GM06990 (cell line): Measurements from ENCODE around the gene PCMTD2.

Experiments used
- DNase-seq: peaks from one replicate; pipeline ENCODE4 v3.0.0-alpha.2; 2011; ENCODE audit not compliant: insufficient read length; ENCODE audit errors: extremely low read depth
- H3K27me3 ChIP-seq: replicated peaks from 2 replicates; pipeline ENCODE4 v1.6.0; 2011; ENCODE audit warnings: low read length; ENCODE audit not compliant: control insufficient read depth, insufficient read depth
- H3K36me3 ChIP-seq: 2 replicates; pipeline ENCODE4 v1.5.1; 2011; ENCODE audit warnings: low read length; ENCODE audit not compliant: control insufficient read depth, insufficient read depth
- H3K4me3 ChIP-seq: replicated peaks from 2 replicates; pipeline ENCODE4 v1.5.1; 2011; ENCODE audit warnings: low read depth, mild to moderate bottlenecking, control low read depth, low read length
- TF ChIP-seq, protein P1 (sequence below): IDR thresholded peaks from 2 replicates; pipeline ENCODE4 v1.5.1; 2011; ENCODE audit warnings: low read length, control low read depth, mild to moderate bottlenecking, inconsistent platforms; ENCODE audit not compliant: insufficient read depth, poor library complexity, severe bottlenecking

The PCMTD2 gene

DNA sequence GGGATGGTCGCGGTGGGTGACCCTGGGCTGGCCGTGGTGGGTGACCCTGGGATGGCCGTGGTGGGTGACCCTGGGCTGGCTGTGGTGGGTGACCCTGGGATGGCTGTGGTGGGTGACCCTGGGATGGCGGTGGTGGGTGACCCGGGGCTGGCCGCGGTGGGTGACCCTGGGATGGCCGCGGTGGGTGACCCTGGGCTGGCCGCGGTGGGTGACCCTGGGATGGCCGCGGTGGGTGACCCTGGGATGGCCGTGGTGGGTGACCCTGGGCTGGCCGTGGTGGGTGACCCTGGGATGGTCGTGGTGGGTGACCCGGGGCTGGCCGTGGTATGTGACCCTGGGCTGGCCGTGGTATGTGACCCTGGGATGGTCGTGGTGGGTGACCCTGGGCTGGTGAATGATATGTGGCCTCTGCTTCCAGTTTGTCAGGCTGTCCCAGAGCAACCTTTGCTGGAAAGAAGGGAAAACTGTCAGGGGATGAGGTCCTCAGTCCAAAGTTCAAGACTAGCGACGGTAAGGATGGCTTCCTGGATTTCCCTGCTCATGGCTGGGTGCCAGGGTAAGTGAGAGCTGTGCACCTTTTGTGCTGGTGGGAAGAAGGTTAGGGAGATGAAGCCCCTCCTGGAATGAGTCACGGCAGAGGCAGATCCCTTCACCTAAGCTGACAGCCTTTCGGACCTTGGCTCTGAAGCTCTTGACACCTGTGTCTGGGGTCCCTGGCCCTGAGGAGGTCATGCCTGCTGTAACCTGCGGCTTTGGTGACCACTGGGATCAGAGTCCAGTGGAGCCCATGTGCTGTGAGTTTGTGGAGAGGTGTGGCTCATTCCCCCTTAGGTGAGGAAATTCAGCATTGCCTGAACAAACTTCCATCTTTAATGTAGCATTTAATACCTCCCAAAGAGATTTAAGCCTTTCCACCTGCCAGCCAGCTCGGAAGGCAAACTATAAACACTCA is 19.1 kb upstream of the PCMTD2 start:
- no peak overlapping the region for H3K4me3 ChIP-seq
- no peaks in the 10 kb centered on the region for H3K36me3 ChIP-seq
- no peak for DNase-seq
- TF ChIP-seq, protein P1, sequence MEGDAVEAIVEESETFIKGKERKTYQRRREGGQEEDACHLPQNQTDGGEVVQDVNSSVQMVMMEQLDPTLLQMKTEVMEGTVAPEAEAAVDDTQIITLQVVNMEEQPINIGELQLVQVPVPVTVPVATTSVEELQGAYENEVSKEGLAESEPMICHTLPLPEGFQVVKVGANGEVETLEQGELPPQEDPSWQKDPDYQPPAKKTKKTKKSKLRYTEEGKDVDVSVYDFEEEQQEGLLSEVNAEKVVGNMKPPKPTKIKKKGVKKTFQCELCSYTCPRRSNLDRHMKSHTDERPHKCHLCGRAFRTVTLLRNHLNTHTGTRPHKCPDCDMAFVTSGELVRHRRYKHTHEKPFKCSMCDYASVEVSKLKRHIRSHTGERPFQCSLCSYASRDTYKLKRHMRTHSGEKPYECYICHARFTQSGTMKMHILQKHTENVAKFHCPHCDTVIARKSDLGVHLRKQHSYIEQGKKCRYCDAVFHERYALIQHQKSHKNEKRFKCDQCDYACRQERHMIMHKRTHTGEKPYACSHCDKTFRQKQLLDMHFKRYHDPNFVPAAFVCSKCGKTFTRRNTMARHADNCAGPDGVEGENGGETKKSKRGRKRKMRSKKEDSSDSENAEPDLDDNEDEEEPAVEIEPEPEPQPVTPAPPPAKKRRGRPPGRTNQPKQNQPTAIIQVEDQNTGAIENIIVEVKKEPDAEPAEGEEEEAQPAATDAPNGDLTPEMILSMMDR: no peak
- H3K27me3 ChIP-seq: no peaks in the 10 kb centered on the region

DNA sequence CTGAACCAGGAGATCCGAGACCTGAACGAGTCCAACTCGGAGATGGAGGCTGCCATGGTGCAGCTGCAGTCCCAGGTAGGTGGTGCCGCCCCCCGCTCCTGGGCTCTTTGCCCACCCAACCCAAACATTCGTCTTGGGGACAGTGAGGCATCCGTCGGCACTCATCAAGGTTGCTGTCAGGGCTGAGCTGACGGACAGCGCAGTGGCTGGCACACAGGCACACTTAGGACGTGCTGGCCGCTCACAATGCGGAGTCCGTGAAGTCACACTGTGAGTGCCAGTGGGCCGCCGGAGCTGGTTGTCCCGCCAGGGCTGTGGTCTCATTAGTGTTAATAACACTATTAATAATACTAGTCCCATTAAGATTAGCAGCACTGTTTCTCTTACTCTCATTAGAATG is 18.2 kb upstream of the PCMTD2 start:
- Histone ChIP-seq H3K4me3 (no peak overlapping the region), H3K27me3 (no peaks in the 10 kb centered on the region), H3K36me3 (no peaks in the 10 kb centered on the region)
- no peak for DNase-seq
- TF ChIP-seq, protein P1: no peak

DNA sequence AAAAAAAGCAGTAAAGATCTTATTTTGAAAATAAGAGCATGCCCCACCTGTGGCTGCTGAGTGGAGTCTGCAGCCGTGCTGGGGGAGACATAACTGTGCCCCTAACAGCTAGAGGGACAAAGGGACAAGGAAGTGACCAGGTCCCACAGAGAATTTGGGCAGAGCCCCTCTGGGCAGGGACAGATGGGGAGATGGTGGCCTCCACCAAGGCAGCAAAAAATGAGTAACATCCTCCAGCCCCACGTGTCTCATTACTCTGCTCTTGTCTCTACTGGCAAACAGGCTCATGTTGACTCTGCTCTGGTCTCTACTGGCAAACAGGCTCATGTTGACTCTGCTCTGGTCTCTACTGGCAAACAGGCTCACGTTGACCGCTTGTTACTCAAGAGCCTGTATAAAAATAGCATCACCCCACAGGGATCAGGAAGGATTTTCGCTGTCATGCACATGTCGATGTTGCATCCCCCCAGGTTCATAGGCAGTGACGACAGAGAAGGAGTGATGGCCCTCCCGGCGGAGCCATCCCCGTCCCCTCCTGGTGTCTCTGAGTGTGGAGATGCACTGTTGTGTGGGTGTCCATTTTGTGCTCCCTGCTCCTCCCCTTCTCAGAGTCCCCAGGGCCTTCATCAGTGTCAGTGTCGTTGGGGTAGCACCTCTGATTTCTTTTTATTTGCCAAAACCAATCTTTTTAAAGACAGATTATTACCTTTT is 17.3 kb upstream of the PCMTD2 start:
- TF ChIP-seq, protein P1: no peak
- DNase-seq: no peak
- Histone ChIP-seq H3K27me3 (no peaks in the 10 kb centered on the region), H3K4me3 (no peak overlapping the region), H3K36me3 (no peaks in the 10 kb centered on the region)

DNA sequence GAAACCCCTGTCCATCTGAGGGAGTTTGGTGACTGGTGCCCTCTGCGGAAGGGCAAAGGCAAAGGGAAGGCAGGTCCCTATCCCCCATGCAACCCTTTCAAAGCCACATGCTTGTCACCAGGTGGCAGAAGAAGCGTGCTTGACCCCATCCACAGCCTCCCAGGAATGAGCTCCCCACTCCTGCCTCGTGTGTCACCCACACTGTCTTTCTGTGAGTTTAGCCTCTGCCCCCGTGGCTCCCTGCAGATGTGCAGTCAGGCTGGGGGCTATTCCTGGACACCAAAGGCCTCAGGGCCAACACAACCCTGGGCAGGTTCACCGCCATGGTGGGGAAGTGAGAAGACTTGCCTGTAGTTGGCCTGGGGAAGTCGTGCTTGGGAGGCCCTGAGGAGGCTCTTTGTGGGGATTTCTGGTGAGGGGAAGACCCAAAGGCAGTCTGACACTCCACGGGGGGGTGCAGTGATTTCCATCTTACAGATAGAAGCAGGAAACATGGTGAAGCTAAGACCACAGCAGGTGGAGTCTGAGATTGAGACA is 16.6 kb upstream of the PCMTD2 start:
- Histone ChIP-seq H3K4me3 (no peak overlapping the region), H3K36me3 (no peaks in the 10 kb centered on the region), H3K27me3 (no peaks in the 10 kb centered on the region)
- TF ChIP-seq, protein P1: peak; percentile 20
- peak; percentile 64 for DNase-seq

DNA sequence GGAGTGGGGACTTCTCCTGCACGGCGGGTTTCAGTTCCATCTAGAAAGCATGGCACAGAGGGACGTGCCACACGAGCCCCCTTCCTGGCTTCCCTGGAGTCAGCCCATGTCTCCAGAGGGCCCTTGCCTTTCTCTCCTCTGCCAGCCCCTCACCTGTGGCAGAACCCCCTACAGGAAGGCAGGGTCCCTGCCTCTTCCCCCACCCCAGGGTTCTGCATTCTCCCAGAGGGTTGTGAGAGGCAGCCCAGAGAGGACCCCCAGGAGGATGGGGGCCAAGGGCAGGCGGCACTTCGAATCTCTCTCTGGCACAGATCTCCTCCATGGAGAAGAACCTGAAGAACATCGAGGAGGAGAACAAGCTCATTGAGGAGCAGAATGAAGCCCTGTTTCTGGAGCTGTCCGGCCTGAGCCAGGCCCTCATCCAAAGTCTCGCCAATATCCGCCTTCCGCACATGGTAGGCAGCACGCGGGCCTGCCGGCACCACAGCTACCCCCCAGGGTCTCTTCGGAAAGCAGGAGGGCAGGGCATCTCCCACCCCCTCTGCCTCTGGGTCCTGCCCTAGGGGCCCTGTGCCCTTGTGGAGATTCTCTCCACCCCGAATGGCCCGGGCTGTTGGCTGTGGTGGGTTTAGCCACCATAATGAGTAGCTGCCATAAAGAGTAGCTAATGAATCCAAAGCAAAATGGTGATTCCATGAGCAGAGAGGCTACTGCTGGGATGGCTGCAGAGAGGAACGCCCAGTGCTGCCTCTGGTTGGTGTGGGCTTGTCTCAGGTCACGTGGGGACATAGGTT is 15.9 kb upstream of the PCMTD2 start:
- peak; percentile 34 for DNase-seq
- Histone ChIP-seq H3K4me3 (no peak overlapping the region), H3K36me3 (no peaks in the 10 kb centered on the region), H3K27me3 (no peaks in the 10 kb centered on the region)
- TF ChIP-seq, protein P1: no peak
